ENCODE measurements around the gene EMILIN3. TPM values are rescaled to one million over a fixed set of nuclear protein-coding genes. Genes with fewer than 3 reads are reported as not detected.

EMILIN3 gene
- total RNA-seq, 1 experiment from 2014 or later = not detected

GRCh38 chr20:41367393-41367695 lies 726 bp upstream of the EMILIN3 start:
- CTCF ChIA-PET = no interaction called here
- Histone ChIP-seq H3K27me3 (ENCODE audit: insufficient read depth, low read length) (no peaks in the 10 kb centered on the region), H3K9ac (ENCODE audit: low read length) (no peak overlapping the region), H3K36me3 (ENCODE audit: control insufficient read depth in 1 of 2, insufficient read depth in 2 of 2, low read length in 2 of 2) (no peaks in the 10 kb centered on the region), H3K9me3 (ENCODE audit: control insufficient read depth in 1 of 2, insufficient read depth in 1 of 2, low read depth in 1 of 2, low read length in 2 of 2) (no peaks in the 10 kb centered on the region), H2AFZ (ENCODE audit: low read depth, low read length, poor library complexity, severe bottlenecking) (no peak overlapping the region), H3K9me2 (ENCODE audit: insufficient read depth) (no peaks in the 10 kb centered on the region), H3K27ac (ENCODE audit: low read depth, low read length) (no peak overlapping the region), H3K4me1 (ENCODE audit: control insufficient read depth in 1 of 2, insufficient read depth in 2 of 2, low read length in 2 of 2) (no peaks in the 10 kb centered on the region), H3K4me3 (replicated peaks in 1 of 2; ENCODE audit: low read depth in 1 of 2, low read length in 2 of 2) (no peak overlapping the region), H4K20me1 (ENCODE audit: insufficient read depth) (no peaks in the 10 kb centered on the region), H3K4me2 (ENCODE audit: low read length) (no peak overlapping the region), H3K79me2 (ENCODE audit: insufficient read depth, low read length) (no peaks in the 10 kb centered on the region)
- TF ChIP-seq SRF (IDR thresholded peaks at IDR 0.05; ENCODE audit: low read depth) (no peak), EGR1 (IDR thresholded peaks at IDR 0.05; ENCODE audit: low read depth) (no peak), FOSL1 (IDR thresholded peaks at IDR 0.05; ENCODE audit: low read depth) (no peak), SIN3A (IDR thresholded peaks at IDR 0.05; ENCODE audit: low read depth) (no peak), SP1 (IDR thresholded peaks at IDR 0.05; ENCODE audit: low read depth) (no peak), EZH2 (IDR thresholded peaks at IDR 0.05) (no peak), CEBPB (IDR thresholded peaks at IDR 0.05; ENCODE audit: low read depth) (no peak), YY1 (IDR thresholded peaks at IDR 0.05; ENCODE audit: extremely low read depth, insufficient replicate concordance, low read depth, low read length) (no peak), ZNF274 (IDR thresholded peaks at IDR 0.05; ENCODE audit: low read depth, low read length) (no peak), JUND (IDR thresholded peaks at IDR 0.05) (no peak), ATF3 (IDR thresholded peaks at IDR 0.05) (no peak), MAX (IDR thresholded peaks at IDR 0.05) (no peak), ELF1 (IDR thresholded peaks at IDR 0.05; ENCODE audit: borderline replicate concordance, low read depth) (no peak), RAD21 (IDR thresholded peaks at IDR 0.05; ENCODE audit: low read depth) (no peak)
- TF ChIP-seq, protein P1, sequence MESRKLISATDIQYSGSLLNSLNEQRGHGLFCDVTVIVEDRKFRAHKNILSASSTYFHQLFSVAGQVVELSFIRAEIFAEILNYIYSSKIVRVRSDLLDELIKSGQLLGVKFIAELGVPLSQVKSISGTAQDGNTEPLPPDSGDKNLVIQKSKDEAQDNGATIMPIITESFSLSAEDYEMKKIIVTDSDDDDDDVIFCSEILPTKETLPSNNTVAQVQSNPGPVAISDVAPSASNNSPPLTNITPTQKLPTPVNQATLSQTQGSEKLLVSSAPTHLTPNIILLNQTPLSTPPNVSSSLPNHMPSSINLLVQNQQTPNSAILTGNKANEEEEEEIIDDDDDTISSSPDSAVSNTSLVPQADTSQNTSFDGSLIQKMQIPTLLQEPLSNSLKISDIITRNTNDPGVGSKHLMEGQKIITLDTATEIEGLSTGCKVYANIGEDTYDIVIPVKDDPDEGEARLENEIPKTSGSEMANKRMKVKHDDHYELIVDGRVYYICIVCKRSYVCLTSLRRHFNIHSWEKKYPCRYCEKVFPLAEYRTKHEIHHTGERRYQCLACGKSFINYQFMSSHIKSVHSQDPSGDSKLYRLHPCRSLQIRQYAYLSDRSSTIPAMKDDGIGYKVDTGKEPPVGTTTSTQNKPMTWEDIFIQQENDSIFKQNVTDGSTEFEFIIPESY (IDR thresholded peaks at IDR 0.05; ENCODE audit: extremely low read depth, insufficient replicate concordance, low read length) = no peak
- POLR2A ChIA-PET = no interaction called here
- DNase-seq (ENCODE audit: low read depth, low spot score) = no peak
- ATAC-seq = no peak
- intact Hi-C loops (cut with micrococcal nuclease) = no loop called here
- RAD21 ChIA-PET (ENCODE audit: low non-redundant PET in 1 of 2, low total read pairs in 2 of 2, uncharacterized antibody in 2 of 2, unreplicated experiment in 2 of 2) = no interaction called here
- no TSS peak for BruUV-seq (replicated peaks)
